Measurements from ENCODE around the gene EEF1AKMT1. TPM values are rescaled to one million over a fixed set of nuclear protein-coding genes. Genes with fewer than 3 reads are reported as not detected.

EEF1AKMT1 gene
- total RNA-seq, 1 experiment from 2014 or later, result 9.8 TPM

- Histone ChIP-seq H3K27ac (ENCODE audit: low read depth, low read length) (no peak overlapping the region), H3K27me3 (ENCODE audit: insufficient read depth, low read length) (no peaks in the 10 kb centered on the region), H3K4me1 (ENCODE audit: control insufficient read depth in 1 of 2, insufficient read depth in 2 of 2, low read length in 2 of 2) (no peaks in the 10 kb centered on the region), H3K79me2 (ENCODE audit: insufficient read depth, low read length) (no peaks in the 10 kb centered on the region), H3K36me3 (ENCODE audit: control insufficient read depth in 1 of 2, insufficient read depth in 2 of 2, low read length in 2 of 2) (no peaks in the 10 kb centered on the region; a peak in 1 of 4 replicates), H3K4me2 (ENCODE audit: low read length) (no peak overlapping the region), H4K20me1 (ENCODE audit: insufficient read depth) (no peaks in the 10 kb centered on the region), H2AFZ (ENCODE audit: low read depth, low read length, poor library complexity, severe bottlenecking) (no peak overlapping the region), H3K9ac (ENCODE audit: low read length) (no peak overlapping the region), H3K9me2 (ENCODE audit: insufficient read depth) (no peaks in the 10 kb centered on the region), H3K4me3 (replicated peaks in 1 of 2; ENCODE audit: low read depth in 1 of 2, low read length in 2 of 2) (no peak overlapping the region), H3K9me3 (ENCODE audit: control insufficient read depth in 1 of 2, insufficient read depth in 1 of 2, low read depth in 1 of 2, low read length in 2 of 2) (no peaks in the 10 kb centered on the region)
- BruUV-seq (replicated peaks), result no TSS peak
- TF ChIP-seq POLR2A (IDR thresholded peaks at IDR 0.05; ENCODE audit: borderline replicate concordance, extremely low read depth, insufficient read depth, insufficient read length) (no peak), SIN3A (IDR thresholded peaks at IDR 0.05; ENCODE audit: low read depth) (no peak), ZFX (IDR thresholded peaks at IDR 0.05) (no peak), SP1 (IDR thresholded peaks at IDR 0.05; ENCODE audit: low read depth) (no peak), MAX (IDR thresholded peaks at IDR 0.05) (no peak), ZBTB33 (IDR thresholded peaks at IDR 0.05; ENCODE audit: extremely low read depth, insufficient replicate concordance, low read length) (no peak), ELF1 (IDR thresholded peaks at IDR 0.05; ENCODE audit: borderline replicate concordance, low read depth) (no peak), EZH2 (IDR thresholded peaks at IDR 0.05) (no peak), CTCF (IDR thresholded peaks at IDR 0.05 in 2 of 3, conservative IDR thresholded peaks at IDR 0.05 in 1 of 3; ENCODE audit: borderline replicate concordance in 1 of 3, insufficient read depth in 1 of 3, low read depth in 2 of 3, low read length in 2 of 3) (no peak), POLR2AphosphoS5 (IDR thresholded peaks at IDR 0.05; ENCODE audit: low read depth, low read length) (no peak), REST (IDR thresholded peaks at IDR 0.05; ENCODE audit: low read depth) (no peak), YY1 (IDR thresholded peaks at IDR 0.05; ENCODE audit: extremely low read depth, insufficient replicate concordance, low read depth, low read length) (no peak), EGR1 (IDR thresholded peaks at IDR 0.05; ENCODE audit: low read depth) (no peak), ZNF274 (IDR thresholded peaks at IDR 0.05; ENCODE audit: low read depth, low read length) (no peak), EZH2phosphoT487 (IDR thresholded peaks at IDR 0.05; ENCODE audit: borderline replicate concordance) (no peak), JUND (IDR thresholded peaks at IDR 0.05) (no peak), CEBPB (IDR thresholded peaks at IDR 0.05; ENCODE audit: low read depth) (no peak), ATF3 (IDR thresholded peaks at IDR 0.05) (no peak), FOSL1 (IDR thresholded peaks at IDR 0.05; ENCODE audit: low read depth) (no peak), CBX3 (IDR thresholded peaks at IDR 0.05; ENCODE audit: low read depth) (no peak)
- POLR2A ChIA-PET, result no interaction called here
- DNase-seq (ENCODE audit: low read depth, low spot score) (no peak), ATAC-seq (no peak)
- intact Hi-C loops (cut with micrococcal nuclease), result no loop called here
- RAD21 ChIA-PET (ENCODE audit: low non-redundant PET in 1 of 2, low total read pairs in 2 of 2, uncharacterized antibody in 2 of 2, unreplicated experiment in 2 of 2), result no interaction called here
- CTCF ChIA-PET, result no interaction called here
Measured at GRCh38 chr13:20689291-20689690, 84.5 kb downstream of the EEF1AKMT1 start.
